IMR-90 (cell line): ENCODE measurements around the gene TOP2B. TPM values are rescaled to one million over a fixed set of nuclear protein-coding genes. Genes with fewer than 3 reads are reported as not detected.

Source experiments
- ATAC-seq: fragments of 200-7000 bp; cut with Tn5 transposase; 2 replicates; pipeline ENCODE4 v1.9.1; 2020; ENCODE audit warnings: low read depth, mild to moderate bottlenecking, moderate library complexity
- BruUV-seq: library from RNA; stranded (reverse); fragments of 400-500 nt; replicated peaks from 2 replicates; lab custom pipeline; 2021; lab: Mats Ljungman, UMichigan
- CTCF ChIA-PET: fragments of 300-600 bp; formaldehyde crosslinking; extraction: SDS; loops from one replicate; lab custom pipeline; 2021; ENCODE audit warnings: antibody characterized with exemption; lab: Yijun Ruan, JAX
- POLR2A ChIA-PET: fragments of 300-600 bp; sonication (Branson Sonifier 250); formaldehyde crosslinking; loops from one replicate; lab custom pipeline; 2022; ENCODE audit warnings: antibody characterized with exemption; ENCODE audit not compliant: unreplicated experiment; lab: Charles Lee
- DNase-seq: peaks from one replicate; pipeline ENCODE4 v3.0.0; 2013
- H2AFZ ChIP-seq: replicated peaks from 2 replicates; pipeline ENCODE3; 2013; ENCODE audit warnings: low read length, mild to moderate bottlenecking; ENCODE audit not compliant: poor library complexity
- H2AK5ac ChIP-seq: 2 replicates; pipeline ENCODE4 v1.6.1; 2013; ENCODE audit warnings: low read depth, low read length, inconsistent platforms
- H2AK9ac ChIP-seq: replicated peaks from 2 replicates; pipeline ENCODE3; 2013; ENCODE audit warnings: mild to moderate bottlenecking, low read depth, low read length, moderate library complexity; ENCODE audit not compliant: poor library complexity
- H2BK120ac ChIP-seq: 2 replicates; pipeline ENCODE4 v1.6.1; 2013; ENCODE audit warnings: low read depth, low read length, inconsistent platforms
- H2BK15ac ChIP-seq: 3 replicates; pipeline ENCODE4 v1.6.1; 2013; ENCODE audit warnings: low read depth, low read length, inconsistent platforms
- H2BK20ac ChIP-seq: 2 replicates; pipeline ENCODE4 v1.6.1; 2013; ENCODE audit warnings: low read depth, mild to moderate bottlenecking, inconsistent platforms, low read length, moderate library complexity
- H2BK5ac ChIP-seq: 2 replicates; pipeline ENCODE4 v1.6.1; 2013; ENCODE audit warnings: mild to moderate bottlenecking, low read depth, low read length, inconsistent platforms; ENCODE audit not compliant: poor library complexity, severe bottlenecking
- H3K14ac ChIP-seq: replicated peaks from 2 replicates; pipeline ENCODE4 v1.6.1; 2013; ENCODE audit warnings: low read depth, low read length, inconsistent platforms
- H3K18ac ChIP-seq: 2 replicates; pipeline ENCODE4 v1.6.1; 2013; ENCODE audit warnings: low read depth, low read length, control low read depth
- H3K23ac ChIP-seq: 2 replicates; pipeline ENCODE4 v1.6.1; 2013; ENCODE audit warnings: low read depth, low read length, inconsistent platforms
- H3K27ac ChIP-seq: 2 replicates; pipeline ENCODE4 v1.5.1; 2013; ENCODE audit warnings: mild to moderate bottlenecking, control low read depth, low read length; ENCODE audit not compliant: insufficient read depth
- H3K27me3 ChIP-seq: 2 replicates; pipeline ENCODE4 v1.6.1; 2013; ENCODE audit warnings: low read length; ENCODE audit not compliant: control insufficient read depth, insufficient read depth
- H3K36me3 ChIP-seq: 2 replicates; pipeline ENCODE4 v1.6.1; 2013; ENCODE audit warnings: low read length, mixed read lengths; ENCODE audit not compliant: control insufficient read depth, insufficient read depth
- H3K4ac ChIP-seq: 2 replicates; pipeline ENCODE4 v1.6.1; 2013; ENCODE audit warnings: low read depth, low read length, inconsistent platforms
- H3K4me1 ChIP-seq: 2 replicates; pipeline ENCODE4 v1.6.1; 2013; ENCODE audit warnings: low read length, mixed read lengths; ENCODE audit not compliant: control insufficient read depth, insufficient read depth
- H3K4me2 ChIP-seq: 2 replicates; pipeline ENCODE4 v1.6.1; 2013; ENCODE audit warnings: low read depth, mild to moderate bottlenecking, control low read depth, low read length, moderate library complexity
- H3K4me3 ChIP-seq: 2 replicates; pipeline ENCODE4 v1.5.1; 2013; ENCODE audit warnings: low read depth, mild to moderate bottlenecking, control low read depth, low read length, moderate library complexity; ENCODE audit not compliant: insufficient read depth
- H3K56ac ChIP-seq: 2 replicates; pipeline ENCODE4 v1.6.1; 2013; ENCODE audit warnings: low read length, inconsistent platforms; ENCODE audit not compliant: insufficient read depth; ENCODE audit errors: extremely low read depth
- H3K79me1 ChIP-seq, 2 experiments: 2 replicates each; pipeline ENCODE4 v1.6.1; 2013; ENCODE audit warnings: low read length in 2 of 2, inconsistent platforms in 1 of 2, low read depth in 1 of 2
- H3K9ac ChIP-seq: 2 replicates; pipeline ENCODE4 v1.6.1; 2013; ENCODE audit warnings: low read depth, low read length, control low read depth
- H3K9me1 ChIP-seq: 2 replicates; pipeline ENCODE4 v1.6.1; 2013; ENCODE audit warnings: low read length, inconsistent platforms; ENCODE audit not compliant: insufficient read depth
- H3K9me3 ChIP-seq: 2 replicates; pipeline ENCODE4 v1.6.1; 2013; ENCODE audit warnings: low read length; ENCODE audit not compliant: control insufficient read depth, insufficient read depth
- H4K20me1 ChIP-seq: 2 replicates; pipeline ENCODE4 v1.6.1; 2013; ENCODE audit warnings: low read length, inconsistent platforms; ENCODE audit not compliant: insufficient read depth
- H4K5ac ChIP-seq: 2 replicates; pipeline ENCODE4 v1.6.1; 2013; ENCODE audit warnings: mild to moderate bottlenecking, low read depth, low read length, control low read depth
- H4K8ac ChIP-seq, 2 experiments: 2 replicates each; pipeline ENCODE4 v1.6.1; 2013; ENCODE audit warnings: low read depth in 2 of 2, low read length in 2 of 2, control low read depth in 1 of 2, inconsistent platforms in 1 of 2
- H4K91ac ChIP-seq: 2 replicates; pipeline ENCODE4 v1.6.1; 2013; ENCODE audit warnings: low read depth, low read length, inconsistent platforms; ENCODE audit not compliant: insufficient read depth
- CHD1 ChIP-seq: IDR thresholded peaks from 2 replicates; pipeline ENCODE4 v1.6.1; 2012; ENCODE audit warnings: low read depth, low read length, improper control_type of control experiment
- CTCF ChIP-seq: conservative IDR thresholded peaks from 2 replicates; pipeline ENCODE4 v1.5.1; 2012; ENCODE audit warnings: mild to moderate bottlenecking, low read depth, low read length, improper control_type of control experiment
- MAZ ChIP-seq: IDR thresholded peaks from 2 replicates; pipeline ENCODE4 v1.6.1; 2012; ENCODE audit warnings: low read depth, mild to moderate bottlenecking, low read length, improper control_type of control experiment, moderate library complexity, borderline replicate concordance
- RCOR1 ChIP-seq: IDR thresholded peaks from 2 replicates; pipeline ENCODE4 v1.6.1; 2012; ENCODE audit warnings: mild to moderate bottlenecking, low read length, improper control_type of control experiment; ENCODE audit not compliant: insufficient replicate concordance
- WGBS, 2 experiments: methylation state at CpG; one replicate each; pipeline versions ENCODE4 v1.1.5 to v1.1.7; 2013; ENCODE audit warnings: missing lambda C conversion rate in 2 of 2; ENCODE audit not compliant: insufficient read length in 1 of 2; ENCODE audit errors: extremely low coverage in 2 of 2; 5-methylcytosine and 5-hydroxymethylcytosine counted together
- dilution Hi-C: fragments of 300-500 bp; cut with HindIII; formaldehyde crosslinking; loops from one replicate; pipeline ENCODE4 v1.14.3; 2018; ENCODE audit warnings: low sequenced_read_pairs; ENCODE audit not compliant: unreplicated experiment
- in situ Hi-C: fragments of 300-500 bp; cut with MboI; formaldehyde crosslinking; loops from 3 replicates; pipeline ENCODE4 v1.14.3; 2019; ENCODE audit warnings: low sequenced_read_pairs, inconsistent platforms, mixed read lengths
- intact Hi-C: fragments of 100-400 bp; cut with micrococcal nuclease; formaldehyde crosslinking; loops from 2 replicates; pipeline ENCODE4 v1.10.0; 2022
- polyA plus RNA-seq, 3 experiments: library from polyadenylated mRNA; depleted of rRNA; stranded (reverse); fragments of >200 nt; gene quantifications; 2 replicates each; pipeline ENCODE4 v1.2.3, GENCODE V29; 2012; ENCODE audit warnings: low replicate concordance in 1 of 3
- total RNA-seq: library from RNA; depleted of rRNA; stranded (reverse); fragments of >200 nt; gene quantifications from 2 replicates; pipeline ENCODE4 v1.2.3, GENCODE V29; 2012

TOP2B gene
- total and polyA plus RNA-seq, 2 of the 4 experiments (the other 2 are of a cell fraction): 45.5 to 53.4 TPM

DNA sequence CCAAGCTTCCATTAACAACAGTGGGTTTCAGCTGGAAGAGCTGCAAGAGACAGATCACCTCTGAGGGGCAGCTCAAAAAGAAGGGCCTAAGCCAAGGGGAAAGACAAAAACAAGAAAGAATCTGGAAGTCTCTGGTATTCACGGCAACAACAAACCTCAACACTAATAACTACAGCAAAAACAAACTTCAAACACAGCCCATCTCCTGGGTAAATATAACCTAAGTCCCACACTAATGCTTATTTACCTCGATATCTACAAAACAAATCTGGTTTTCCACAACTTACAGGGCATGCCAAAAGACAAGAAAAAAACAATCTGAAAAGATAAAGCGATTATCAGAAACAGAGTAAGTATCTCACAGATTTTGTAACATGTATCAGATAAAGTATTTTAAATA lies 29.7 kb downstream of the TOP2B start:
- Histone ChIP-seq H3K23ac (no peak overlapping the region), H3K4ac (no peak overlapping the region), H2BK20ac (no peak overlapping the region), H3K27ac (no peak overlapping the region), H3K9me1 (no peaks in the 10 kb centered on the region), H2BK15ac (no peak overlapping the region), H3K18ac (no peak overlapping the region), H4K5ac (no peak overlapping the region), H3K9ac (no peak overlapping the region), H3K14ac (no peak overlapping the region), H3K79me1 (peaks cover 4 to 6% of the 10 kb centered on the region in 2 experiments; a peak in 2 of 4 replicates), H3K4me2 (no peak overlapping the region), H3K36me3 (peaks cover 9% of the 10 kb centered on the region; the same call in 1 of the 2 replicates), H3K56ac (no peak overlapping the region), H2AK5ac (no peak overlapping the region), H2BK120ac (no peak overlapping the region), H3K9me3 (no peaks in the 10 kb centered on the region), H4K8ac (no peak overlapping the region), H2AK9ac (no peak overlapping the region), H2BK5ac (no peak overlapping the region), H4K91ac (no peak overlapping the region), H3K4me3 (no peak overlapping the region), H3K4me1 (no peaks in the 10 kb centered on the region), H3K27me3 (no peaks in the 10 kb centered on the region), H4K20me1 (no peaks in the 10 kb centered on the region), H2AFZ (no peak overlapping the region)
- CTCF ChIA-PET: interaction anchor here (0.6 to 1.3 kb wide), 2 partner anchors 37 to 222 kb away, joined by 3 read pairs; no protein-coding TSS in a partner anchor
- intact Hi-C loops (no loop called here), dilution Hi-C loops (no loop called here), in situ Hi-C loops (no loop called here)
- no TSS peak for BruUV-seq
- 67% methylated on average over 1 of the region's 3 CpGs; no CpG with 5 or more reads in 1 of the 2 experiments for WGBS, 2 experiments
- DNase-seq: no peak
- POLR2A ChIA-PET: no interaction called here
- no peak for ATAC-seq
- TF ChIP-seq RCOR1: no peak
- no peak for TF ChIP-seq MAZ
- no peak for TF ChIP-seq CHD1
- TF ChIP-seq CTCF: no peak
